Measurements from ENCODE around the gene ASB10. TPM values are rescaled to one million over a fixed set of nuclear protein-coding genes. Genes with fewer than 3 reads are reported as not detected.

The ASB10 gene
- total RNA-seq, 1 experiment from 2014 or later, result not detected

DNA sequence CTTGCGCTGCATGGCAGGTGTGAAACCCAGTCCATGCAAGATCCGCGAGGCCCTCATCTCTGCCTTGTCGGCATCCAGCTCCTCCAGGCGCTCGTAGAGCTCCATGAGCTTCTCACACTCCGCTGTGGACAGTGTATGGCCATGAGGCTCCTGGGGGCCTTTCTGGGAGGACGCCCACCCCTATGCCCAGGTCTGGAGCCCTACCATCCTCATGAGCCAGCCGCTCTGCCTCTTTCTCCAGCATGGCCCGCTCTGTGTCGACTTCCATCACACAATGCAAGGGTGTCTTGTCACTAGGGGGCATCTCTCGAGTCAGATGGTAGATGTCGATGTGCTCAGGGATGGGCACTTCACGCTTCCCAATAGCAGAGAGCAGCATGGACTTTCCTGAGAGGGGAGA is 36.7 kb upstream of the ASB10 start:
- POLR2A ChIA-PET, result no interaction called here
- Histone ChIP-seq H3K27me3 (ENCODE audit: control insufficient read depth, insufficient read depth, low read length) (no peaks in the 10 kb centered on the region), H3K27ac (ENCODE audit: low read length) (no peak overlapping the region), H3K4me1 (ENCODE audit: control insufficient read depth, insufficient read depth, low read length) (peaks cover 17% of the 10 kb centered on the region), H3K4me3 (ENCODE audit: low read depth in 2 of 2, low read length in 2 of 2) (no peak overlapping the region), H3K9me3 (ENCODE audit: control insufficient read depth, insufficient read depth, low read depth, low read length) (no peaks in the 10 kb centered on the region), H3K36me3 (ENCODE audit: control insufficient read depth, insufficient read depth, low read length) (peaks cover 28% of the 10 kb centered on the region)
- ATAC-seq (no peak), DNase-seq (ENCODE audit: low read depth, low spot score) (no peak)
- intact Hi-C loops (cut with micrococcal nuclease; ENCODE audit: unreplicated experiment), result no loop called here
- TF ChIP-seq TCF7L2 (IDR thresholded peaks at IDR 0.05; ENCODE audit: low read depth, low read length) (no peak), SIN3A (IDR thresholded peaks at IDR 0.05; ENCODE audit: borderline replicate concordance, insufficient read depth, low read depth, low read length) (no peak), POLR2AphosphoS5 (IDR thresholded peaks at IDR 0.05; ENCODE audit: low read depth, low read length) (no peak)
- TF ChIP-seq, protein P1, sequence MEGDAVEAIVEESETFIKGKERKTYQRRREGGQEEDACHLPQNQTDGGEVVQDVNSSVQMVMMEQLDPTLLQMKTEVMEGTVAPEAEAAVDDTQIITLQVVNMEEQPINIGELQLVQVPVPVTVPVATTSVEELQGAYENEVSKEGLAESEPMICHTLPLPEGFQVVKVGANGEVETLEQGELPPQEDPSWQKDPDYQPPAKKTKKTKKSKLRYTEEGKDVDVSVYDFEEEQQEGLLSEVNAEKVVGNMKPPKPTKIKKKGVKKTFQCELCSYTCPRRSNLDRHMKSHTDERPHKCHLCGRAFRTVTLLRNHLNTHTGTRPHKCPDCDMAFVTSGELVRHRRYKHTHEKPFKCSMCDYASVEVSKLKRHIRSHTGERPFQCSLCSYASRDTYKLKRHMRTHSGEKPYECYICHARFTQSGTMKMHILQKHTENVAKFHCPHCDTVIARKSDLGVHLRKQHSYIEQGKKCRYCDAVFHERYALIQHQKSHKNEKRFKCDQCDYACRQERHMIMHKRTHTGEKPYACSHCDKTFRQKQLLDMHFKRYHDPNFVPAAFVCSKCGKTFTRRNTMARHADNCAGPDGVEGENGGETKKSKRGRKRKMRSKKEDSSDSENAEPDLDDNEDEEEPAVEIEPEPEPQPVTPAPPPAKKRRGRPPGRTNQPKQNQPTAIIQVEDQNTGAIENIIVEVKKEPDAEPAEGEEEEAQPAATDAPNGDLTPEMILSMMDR (IDR thresholded peaks at IDR 0.05), result no peak
- TF ChIP-seq, protein P2, sequence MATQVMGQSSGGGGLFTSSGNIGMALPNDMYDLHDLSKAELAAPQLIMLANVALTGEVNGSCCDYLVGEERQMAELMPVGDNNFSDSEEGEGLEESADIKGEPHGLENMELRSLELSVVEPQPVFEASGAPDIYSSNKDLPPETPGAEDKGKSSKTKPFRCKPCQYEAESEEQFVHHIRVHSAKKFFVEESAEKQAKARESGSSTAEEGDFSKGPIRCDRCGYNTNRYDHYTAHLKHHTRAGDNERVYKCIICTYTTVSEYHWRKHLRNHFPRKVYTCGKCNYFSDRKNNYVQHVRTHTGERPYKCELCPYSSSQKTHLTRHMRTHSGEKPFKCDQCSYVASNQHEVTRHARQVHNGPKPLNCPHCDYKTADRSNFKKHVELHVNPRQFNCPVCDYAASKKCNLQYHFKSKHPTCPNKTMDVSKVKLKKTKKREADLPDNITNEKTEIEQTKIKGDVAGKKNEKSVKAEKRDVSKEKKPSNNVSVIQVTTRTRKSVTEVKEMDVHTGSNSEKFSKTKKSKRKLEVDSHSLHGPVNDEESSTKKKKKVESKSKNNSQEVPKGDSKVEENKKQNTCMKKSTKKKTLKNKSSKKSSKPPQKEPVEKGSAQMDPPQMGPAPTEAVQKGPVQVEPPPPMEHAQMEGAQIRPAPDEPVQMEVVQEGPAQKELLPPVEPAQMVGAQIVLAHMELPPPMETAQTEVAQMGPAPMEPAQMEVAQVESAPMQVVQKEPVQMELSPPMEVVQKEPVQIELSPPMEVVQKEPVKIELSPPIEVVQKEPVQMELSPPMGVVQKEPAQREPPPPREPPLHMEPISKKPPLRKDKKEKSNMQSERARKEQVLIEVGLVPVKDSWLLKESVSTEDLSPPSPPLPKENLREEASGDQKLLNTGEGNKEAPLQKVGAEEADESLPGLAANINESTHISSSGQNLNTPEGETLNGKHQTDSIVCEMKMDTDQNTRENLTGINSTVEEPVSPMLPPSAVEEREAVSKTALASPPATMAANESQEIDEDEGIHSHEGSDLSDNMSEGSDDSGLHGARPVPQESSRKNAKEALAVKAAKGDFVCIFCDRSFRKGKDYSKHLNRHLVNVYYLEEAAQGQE (IDR thresholded peaks at IDR 0.05; ENCODE audit: insufficient read depth in 1 of 2, low read depth in 2 of 2, low read length in 1 of 2), result no peak
- CTCF ChIA-PET, result no interaction called here
- in situ Hi-C loops (cut with HindIII; ENCODE audit: low pct_unique_long_range_greater_than_20kb, low sequenced_read_pairs), result no loop called here
- BruUV-seq (replicated peaks), result no TSS peak

DNA sequence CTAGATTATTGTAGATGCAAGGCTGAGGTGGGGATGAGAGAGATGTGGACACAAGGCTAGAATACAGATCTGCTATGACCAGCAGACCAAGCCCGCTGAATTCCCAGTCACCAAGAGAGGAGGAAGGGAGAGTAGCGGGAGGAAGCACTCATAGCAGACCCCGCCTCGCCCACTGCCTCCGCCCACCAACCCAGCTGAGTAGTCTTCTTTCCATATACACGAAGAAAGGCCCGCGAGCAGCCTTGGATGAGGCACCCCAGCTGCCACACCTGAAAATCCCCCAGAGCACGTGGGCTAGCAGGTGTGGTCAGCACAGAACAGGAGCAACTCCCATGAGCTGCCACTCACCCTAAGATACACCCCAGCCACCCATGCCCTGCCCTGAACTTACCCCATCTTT is 31.1 kb upstream of the ASB10 start:
- intact Hi-C loops (cut with micrococcal nuclease; ENCODE audit: unreplicated experiment), result no loop called here
- Histone ChIP-seq H3K36me3 (ENCODE audit: control insufficient read depth, insufficient read depth, low read length) (peaks cover 48% of the 10 kb centered on the region), H3K4me3 (ENCODE audit: low read depth in 2 of 2, low read length in 2 of 2) (no peak overlapping the region), H3K4me1 (ENCODE audit: control insufficient read depth, insufficient read depth, low read length) (no peaks in the 10 kb centered on the region), H3K27ac (ENCODE audit: low read length) (no peak overlapping the region), H3K27me3 (ENCODE audit: control insufficient read depth, insufficient read depth, low read length) (no peaks in the 10 kb centered on the region), H3K9me3 (ENCODE audit: control insufficient read depth, insufficient read depth, low read depth, low read length) (no peaks in the 10 kb centered on the region)
- DNase-seq (ENCODE audit: low read depth, low spot score) (no peak), ATAC-seq (no peak)
- TF ChIP-seq SIN3A (IDR thresholded peaks at IDR 0.05; ENCODE audit: borderline replicate concordance, insufficient read depth, low read depth, low read length) (no peak), POLR2AphosphoS5 (IDR thresholded peaks at IDR 0.05; ENCODE audit: low read depth, low read length) (no peak), TCF7L2 (IDR thresholded peaks at IDR 0.05; ENCODE audit: low read depth, low read length) (no peak)
- TF ChIP-seq, protein P1 (IDR thresholded peaks at IDR 0.05), result no peak
- TF ChIP-seq, protein P2 (IDR thresholded peaks at IDR 0.05; ENCODE audit: insufficient read depth in 1 of 2, low read depth in 2 of 2, low read length in 1 of 2), result no peak
- ChIA-PET POLR2A (no interaction called here), CTCF (no interaction called here)
- BruUV-seq (replicated peaks), result no TSS peak
- in situ Hi-C loops (cut with HindIII; ENCODE audit: low pct_unique_long_range_greater_than_20kb, low sequenced_read_pairs), result no loop called here

All from Panc1 (cell line).